Fibroblast of skin of right quadriceps (primary cell): Measurements from ENCODE around the gene SLC38A8.
A peak's percentile ranks its signal among the peaks of the same experiment; 100 is the strongest.

Experiments used
- DNase-seq: peaks from one replicate; pipeline ENCODE4 v3.0.0-alpha.2; 2013

SLC38A8 gene

GRCh38 chr16:83967838-83968305 lies 74.7 kb downstream of the SLC38A8 start, which contains the start of gene NECAB2:
Gene NECAB2, plus strand, starts transcription at chr16:83968244. Its CDS starts 405 bp downstream, at chr16:83968649.
- DNase-seq: peak; percentile 16

GRCh38 chr16:83967091-83967490 lies 75.5 kb downstream of the SLC38A8 start:
- no peak for DNase-seq

- DNase-seq: no peak
Measured at GRCh38 chr16:83966153-83966696, 76.4 kb downstream of the SLC38A8 start.

GRCh38 chr16:83965444-83966152 lies 77.0 kb downstream of the SLC38A8 start:
- no peak for DNase-seq

GRCh38 chr16:83964684-83965443 lies 77.7 kb downstream of the SLC38A8 start:
- DNase-seq: no peak

GRCh38 chr16:83963277-83964119 lies 79.1 kb downstream of the SLC38A8 start:
- DNase-seq: no peak

GRCh38 chr16:83961591-83961990 lies 81.0 kb downstream of the SLC38A8 start:
- DNase-seq: no peak

- no peak for DNase-seq
Measured at GRCh38 chr16:83960521-83961249, 81.9 kb downstream of the SLC38A8 start.
